Ovary (tissue), 9 donors: ENCODE results near the gene DNAH8. TPM values are rescaled to one million over a fixed set of nuclear protein-coding genes. Genes with fewer than 3 reads are reported as not detected.

Experiments used
- DNase-seq, 5 donors: peaks; one replicate each; pipeline ENCODE4 v3.0.0-alpha.2; 2019 to 2020
- H3K27ac ChIP-seq, 2 donors: fragments of 200-600 bp; one replicate each; pipeline versions ENCODE4 v1.5.1 to v1.8.0; 2019 to 2022
- H3K27me3 ChIP-seq: fragments of 200-600 bp; one replicate; pipeline ENCODE4 v1.8.0; 2022
- H3K36me3 ChIP-seq: fragments of 200-600 bp; sonication (generic); one replicate; pipeline ENCODE4 v1.5.1; 2019
- H3K4me1 ChIP-seq: one replicate; pipeline ENCODE4 v1.8.1; 2013; ENCODE audit warnings: mild to moderate bottlenecking, moderate library complexity; ENCODE audit not compliant: insufficient read depth
- H3K4me3 ChIP-seq: fragments of 200-600 bp; sonication (generic); one replicate; pipeline ENCODE4 v1.5.1; 2017
- H3K9me3 ChIP-seq, 2 donors: fragments of 200-600 bp in 1 of 2; sonication (generic) in 1 of 2; one replicate each; pipeline versions ENCODE4 v1.5.1 to v1.8.1; 2013 to 2019; ENCODE audit warnings: mild to moderate bottlenecking in 1 of 2, moderate library complexity in 1 of 2
- EP300 ChIP-seq: sonication (generic); formaldehyde crosslinking; IDR thresholded peaks from one replicate; pipeline ENCODE4 v1.6.1; 2017; ENCODE audit warnings: antibody characterized with exemption
- POLR2A ChIP-seq: fragments of 450-650 bp; IDR thresholded peaks from one replicate; pipeline ENCODE4 v1.6.1; 2017; ENCODE audit warnings: antibody characterized with exemption, mild to moderate bottlenecking, moderate library complexity
- WGBS, 3 donors: extraction: QIAGEN DNeasy Blood & Tissue Kit in 1 of 3; methylation state at CpG; one replicate each; pipeline versions ENCODE4 v1.1.5 to v1.1.7; 2013 to 2017; 5-methylcytosine and 5-hydroxymethylcytosine counted together
- intact Hi-C, 4 donors: fragments of 100-400 bp; cut with DNase I; formaldehyde crosslinking; loops; one replicate each; pipeline versions ENCODE4 v1.11.0 to v1.15.1; 2022 to 2023
- polyA plus RNA-seq, 2 donors: library from polyadenylated mRNA; stranded (reverse); fragments of 200-250 nt in 1 of 2; fragments of 350-450 nt in 1 of 2; fragmentation: Illumina TruSeq in 1 of 2; extraction: RNeasy Lipid Tissue Mini Kit (QIAGEN cat#74804) in 1 of 2; gene quantifications; one replicate each; pipeline ENCODE4 v1.2.3, GENCODE V29; 2013 to 2014
- total RNA-seq, 7 donors: library from RNA; depleted of rRNA in 2 of 7; stranded (reverse); fragments of >200 nt in 2 of 7; fragmentation: NEBNext Ultra II Directional in 3 of 7; extraction: Animal tissue kit (Norgen Biotek cat#: 25700) in 3 of 7; gene quantifications; one replicate each; pipeline versions ENCODE4 v1.1.0 to v1.2.4, GENCODE V29; 2016 to 2023
- TF ChIP-seq, protein P1 (sequence below), 3 donors: fragments of 450-650 bp in 2 of 3; fragments of 200-600 bp in 1 of 3; IDR thresholded peaks; one replicate each; pipeline versions ENCODE4 v1.5.1 to v1.8.0; 2016 to 2022; ENCODE audit warnings: antibody characterized with exemption in 3 of 3, mild to moderate bottlenecking in 1 of 3
- donor health status: DM: no; HTN: no; CAD: no; lungs with moderate emphysema.
- donor health status: DM: no; HTN: no; CAD: no.
- donor health status: Bipolar disorder and iron deficiency.
- donor health status: DM: yes; HTN: yes; CAD: no.
- donor health status: DM: no; HTN: no; CAD: no.
- donor health status: DM: yes; HTN: yes; CAD: no.

Gene DNAH8
- total and polyA plus RNA-seq, 9 donors, result under 0.01 to 0.08 (median 0.01) TPM; not detected in 4

DNA sequence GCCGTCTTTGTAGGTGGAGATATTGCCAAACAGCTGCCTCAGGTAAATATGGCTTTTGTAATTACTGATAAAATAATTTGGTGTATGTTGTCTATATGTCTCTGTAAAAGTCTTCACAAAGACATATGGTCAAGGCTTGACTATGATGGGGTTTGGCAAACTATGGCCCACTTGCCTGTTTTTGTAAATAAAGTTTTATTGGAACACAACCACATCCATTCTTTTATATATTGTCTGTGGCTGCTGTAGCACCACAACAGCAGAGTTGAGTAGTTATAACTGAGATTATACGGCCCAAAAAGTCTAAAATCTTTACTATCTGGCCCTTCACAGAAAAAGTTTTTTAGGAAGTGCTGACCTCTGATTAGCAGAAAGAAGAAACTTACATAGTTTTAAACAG lies 133.6 kb downstream of the DNAH8 start:
- H3K4me1 ChIP-seq, result no peaks in the 10 kb centered on the region
- H3K4me3 ChIP-seq, result no peak overlapping the region
- no peaks in the 10 kb centered on the region for H3K36me3 ChIP-seq
- intact Hi-C loops, result no loop called here
- TF ChIP-seq, protein P1, sequence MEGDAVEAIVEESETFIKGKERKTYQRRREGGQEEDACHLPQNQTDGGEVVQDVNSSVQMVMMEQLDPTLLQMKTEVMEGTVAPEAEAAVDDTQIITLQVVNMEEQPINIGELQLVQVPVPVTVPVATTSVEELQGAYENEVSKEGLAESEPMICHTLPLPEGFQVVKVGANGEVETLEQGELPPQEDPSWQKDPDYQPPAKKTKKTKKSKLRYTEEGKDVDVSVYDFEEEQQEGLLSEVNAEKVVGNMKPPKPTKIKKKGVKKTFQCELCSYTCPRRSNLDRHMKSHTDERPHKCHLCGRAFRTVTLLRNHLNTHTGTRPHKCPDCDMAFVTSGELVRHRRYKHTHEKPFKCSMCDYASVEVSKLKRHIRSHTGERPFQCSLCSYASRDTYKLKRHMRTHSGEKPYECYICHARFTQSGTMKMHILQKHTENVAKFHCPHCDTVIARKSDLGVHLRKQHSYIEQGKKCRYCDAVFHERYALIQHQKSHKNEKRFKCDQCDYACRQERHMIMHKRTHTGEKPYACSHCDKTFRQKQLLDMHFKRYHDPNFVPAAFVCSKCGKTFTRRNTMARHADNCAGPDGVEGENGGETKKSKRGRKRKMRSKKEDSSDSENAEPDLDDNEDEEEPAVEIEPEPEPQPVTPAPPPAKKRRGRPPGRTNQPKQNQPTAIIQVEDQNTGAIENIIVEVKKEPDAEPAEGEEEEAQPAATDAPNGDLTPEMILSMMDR (IDR thresholded peaks at IDR 0.05), result no peak
- TF ChIP-seq POLR2A (no peak), EP300 (no peak)
- H3K27me3 ChIP-seq, result no peaks in the 10 kb centered on the region
- H3K9me3 ChIP-seq, result no peaks in the 10 kb centered on the region
- no peak overlapping the region for H3K27ac ChIP-seq
- no peak for DNase-seq
- WGBS, 3 donors, result 83 to 89% (median 85%) methylated on average over 2 of the region's 2 CpGs

DNA sequence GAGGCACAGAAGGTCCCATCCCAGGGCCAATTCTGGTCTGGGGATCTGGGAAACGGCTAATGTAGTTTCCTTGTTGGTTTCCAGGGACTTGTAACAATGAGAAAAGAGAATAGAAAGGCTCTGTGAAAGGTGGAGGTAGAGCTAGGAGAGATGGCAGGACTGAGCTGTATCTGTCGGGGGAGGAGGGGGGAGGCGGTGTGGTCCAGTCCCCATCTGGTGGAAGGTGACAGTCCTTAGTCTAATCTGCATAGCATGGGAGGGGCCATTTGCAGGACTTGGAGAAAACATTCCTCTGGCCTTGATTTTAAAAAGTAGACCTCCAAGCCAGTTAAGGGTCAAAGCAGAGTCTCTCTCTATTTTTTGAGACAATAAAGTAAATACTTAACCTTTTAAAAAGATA lies 137.1 kb downstream of the DNAH8 start:
- TF ChIP-seq EP300 (no peak), POLR2A (no peak)
- TF ChIP-seq, protein P1 (IDR thresholded peaks at IDR 0.05), result no peak
- no peaks in the 10 kb centered on the region for H3K4me1 ChIP-seq

DNA sequence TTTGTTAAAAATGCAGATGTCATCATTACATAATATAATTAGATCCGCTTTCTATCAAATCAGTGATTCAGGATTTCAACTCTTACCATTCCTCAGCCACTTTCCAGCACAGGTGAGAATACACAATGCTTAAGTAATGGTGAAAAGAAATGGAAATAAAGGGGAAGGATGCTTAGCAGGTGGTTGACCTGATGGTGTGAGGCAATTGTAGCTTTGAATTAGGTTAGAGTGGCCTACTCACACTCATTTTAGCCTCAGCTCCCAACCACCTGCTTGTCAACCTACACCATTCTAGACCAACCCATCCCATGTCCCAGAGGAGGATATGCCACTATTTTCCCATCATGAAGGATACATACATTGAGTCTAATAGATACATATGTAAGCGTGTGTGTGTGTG lies 138.1 kb downstream of the DNAH8 start:
- no peaks in the 10 kb centered on the region for H3K4me1 ChIP-seq
- no peaks in the 10 kb centered on the region for H3K36me3 ChIP-seq
- intact Hi-C loops, result no loop called here
- no peak overlapping the region for H3K27ac ChIP-seq
- no peak for DNase-seq
- no peaks in the 10 kb centered on the region for H3K27me3 ChIP-seq
- H3K9me3 ChIP-seq, result no peaks in the 10 kb centered on the region
- WGBS, 3 donors, result 91 to 96% (median 93%) methylated on average over 2 of the region's 2 CpGs
- no peak overlapping the region for H3K4me3 ChIP-seq
- TF ChIP-seq, protein P1 (IDR thresholded peaks at IDR 0.05), result no peak
- no peak for TF ChIP-seq POLR2A
- no peak for TF ChIP-seq EP300

More for the DNA sequence above, 137.1 kb downstream of the DNAH8 start:
- Histone ChIP-seq H3K9me3 (no peaks in the 10 kb centered on the region), H3K27ac (no peak overlapping the region), H3K4me3 (no peak overlapping the region), H3K36me3 (no peaks in the 10 kb centered on the region), H3K27me3 (no peaks in the 10 kb centered on the region)
- WGBS, 3 donors, result 58 to 67% (median 62%) methylated on average over 3 of the region's 3 CpGs
- intact Hi-C loops, result no loop called here
- DNase-seq, result no peak

DNA sequence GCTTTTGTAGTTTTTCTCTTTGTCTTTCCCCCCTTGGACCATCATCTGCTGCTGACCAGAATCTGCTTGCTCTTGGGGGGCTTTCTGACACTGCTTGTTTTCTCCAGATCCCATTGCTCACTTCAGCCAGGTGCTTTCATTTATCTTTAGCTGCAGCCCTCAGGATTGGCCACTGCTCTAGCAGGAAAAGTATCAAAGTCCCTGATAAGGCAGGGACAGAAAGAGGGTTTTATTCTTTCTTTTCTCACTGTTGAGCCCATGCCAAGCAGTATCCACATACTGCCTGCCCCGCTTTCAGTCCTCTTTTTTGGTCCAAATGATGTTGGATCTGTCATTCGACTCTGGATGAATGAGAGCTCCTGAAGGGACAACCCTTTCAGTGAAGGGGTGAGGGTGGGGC lies 141.4 kb downstream of the DNAH8 start:
- no peak for DNase-seq
- TF ChIP-seq, protein P1 (IDR thresholded peaks at IDR 0.05), result no peak
- TF ChIP-seq EP300, result no peak
- TF ChIP-seq POLR2A, result no peak
- Histone ChIP-seq H3K27ac (no peak overlapping the region), H3K36me3 (no peaks in the 10 kb centered on the region), H3K27me3 (no peaks in the 10 kb centered on the region), H3K4me1 (no peaks in the 10 kb centered on the region), H3K4me3 (no peak overlapping the region), H3K9me3 (no peaks in the 10 kb centered on the region)
- intact Hi-C loops, result no loop called here
- WGBS, 3 donors, result 60 to 79% (median 69%) methylated on average over 2 of the region's 2 CpGs

DNA sequence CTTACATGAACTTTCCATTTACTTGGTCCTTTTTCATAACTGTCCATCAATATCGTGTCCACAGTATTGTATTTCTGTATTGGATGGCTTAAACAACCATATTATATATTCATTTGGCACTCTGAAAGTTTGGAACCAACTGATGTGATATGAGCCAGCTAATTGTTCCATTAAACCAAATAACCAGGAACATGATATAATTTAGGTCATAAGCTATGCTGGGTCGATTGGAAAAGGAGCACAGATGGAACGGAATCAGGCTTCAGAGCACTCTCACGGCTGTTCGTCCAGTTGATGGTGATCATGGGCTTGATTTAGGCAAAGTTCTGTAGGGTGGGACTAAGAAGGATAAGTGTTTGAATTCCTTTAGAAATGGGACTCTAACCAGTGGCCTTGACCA lies 142.7 kb downstream of the DNAH8 start:
- TF ChIP-seq EP300, result no peak
- TF ChIP-seq, protein P1 (IDR thresholded peaks at IDR 0.05), result no peak
- no peak for TF ChIP-seq POLR2A
- intact Hi-C loops, result no loop called here
- Histone ChIP-seq H3K4me3 (no peak overlapping the region), H3K27ac (no peak overlapping the region), H3K9me3 (no peaks in the 10 kb centered on the region), H3K27me3 (no peaks in the 10 kb centered on the region), H3K4me1 (no peaks in the 10 kb centered on the region), H3K36me3 (no peaks in the 10 kb centered on the region)
- DNase-seq, result no peak
- 83 to 90% (median 83%) methylated on average over 5 of the region's 5 CpGs for WGBS, 3 donors
